ENCODE results near the gene DRD2. TPM values are rescaled to one million over a fixed set of nuclear protein-coding genes. Genes with fewer than 3 reads are reported as not detected.

Gene DRD2
- total RNA-seq, 2 experiments from 2014 or later: not detected

DNA sequence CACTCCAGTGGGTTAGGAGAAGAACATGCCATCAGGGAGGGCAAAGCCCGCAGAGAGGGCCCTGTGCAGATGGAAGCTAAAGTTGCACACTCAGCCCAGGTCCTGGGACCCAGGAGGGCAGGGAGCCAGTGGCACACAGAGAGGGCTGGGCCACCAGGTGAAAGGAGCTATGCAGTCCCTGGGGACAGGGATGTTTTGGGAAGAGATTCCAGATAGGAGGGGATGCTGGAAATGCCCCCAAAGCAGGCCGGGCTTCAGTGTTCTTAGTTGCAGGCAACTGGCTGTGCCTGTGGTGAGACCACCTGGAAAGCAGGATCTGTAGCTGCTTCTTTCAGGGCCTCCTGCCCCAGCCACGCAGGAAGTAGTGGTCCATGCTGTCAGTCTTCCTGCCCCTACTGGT lies 68.0 kb downstream of the DRD2 start:
- Mint-ChIP-seq H3K27me3 (no peaks in the 10 kb centered on the region), H3K4me1 (no peaks in the 10 kb centered on the region), H3K4me3 (no peak overlapping the region), H3K36me3 (no peaks in the 10 kb centered on the region), H3K9me3 (no peaks in the 10 kb centered on the region), H3K27ac (no peak overlapping the region)
- DNase-seq: no peak

DNA sequence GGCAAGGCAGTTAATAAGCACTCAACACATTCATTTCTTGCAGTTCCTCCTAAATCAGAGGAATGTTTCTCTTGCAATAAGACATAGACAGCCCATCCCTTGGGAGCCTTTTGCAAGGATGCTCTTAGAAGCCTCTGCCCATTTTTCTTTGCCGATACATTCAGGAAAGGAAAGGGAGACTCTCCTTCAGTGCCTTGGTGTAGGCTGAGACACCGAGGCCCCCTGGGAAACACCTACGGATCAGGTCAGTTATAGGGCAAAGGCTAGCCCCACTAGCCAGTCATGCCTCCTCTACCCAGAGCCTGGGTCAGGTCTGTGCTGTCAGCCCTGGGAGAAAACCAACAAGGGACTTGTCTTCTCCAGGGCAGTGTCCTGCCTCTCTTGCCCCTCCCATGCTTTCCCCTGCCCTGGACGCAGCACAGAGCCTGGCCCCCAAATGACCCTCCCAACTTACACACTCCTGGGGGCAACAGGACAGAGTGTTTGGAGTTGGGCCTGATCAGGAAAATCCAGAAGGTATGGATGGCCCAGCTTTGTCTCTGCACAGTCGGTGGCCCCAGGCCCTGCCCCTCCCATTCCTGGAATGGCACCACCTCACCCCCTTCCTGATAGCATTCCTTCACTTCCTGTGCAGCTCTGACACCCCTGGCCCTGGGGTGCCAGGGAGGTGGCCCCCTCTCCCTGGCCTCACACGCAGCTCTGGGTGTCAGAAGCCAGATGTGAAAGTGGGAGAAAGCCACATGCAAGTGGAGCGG lies 69.3 kb downstream of the DRD2 start:
- Mint-ChIP-seq H3K27me3 (no peaks in the 10 kb centered on the region), H3K27ac (no peak overlapping the region), H3K4me1 (no peaks in the 10 kb centered on the region), H3K9me3 (no peaks in the 10 kb centered on the region), H3K36me3 (no peaks in the 10 kb centered on the region), H3K4me3 (no peak overlapping the region)
- no peak for DNase-seq

DNA sequence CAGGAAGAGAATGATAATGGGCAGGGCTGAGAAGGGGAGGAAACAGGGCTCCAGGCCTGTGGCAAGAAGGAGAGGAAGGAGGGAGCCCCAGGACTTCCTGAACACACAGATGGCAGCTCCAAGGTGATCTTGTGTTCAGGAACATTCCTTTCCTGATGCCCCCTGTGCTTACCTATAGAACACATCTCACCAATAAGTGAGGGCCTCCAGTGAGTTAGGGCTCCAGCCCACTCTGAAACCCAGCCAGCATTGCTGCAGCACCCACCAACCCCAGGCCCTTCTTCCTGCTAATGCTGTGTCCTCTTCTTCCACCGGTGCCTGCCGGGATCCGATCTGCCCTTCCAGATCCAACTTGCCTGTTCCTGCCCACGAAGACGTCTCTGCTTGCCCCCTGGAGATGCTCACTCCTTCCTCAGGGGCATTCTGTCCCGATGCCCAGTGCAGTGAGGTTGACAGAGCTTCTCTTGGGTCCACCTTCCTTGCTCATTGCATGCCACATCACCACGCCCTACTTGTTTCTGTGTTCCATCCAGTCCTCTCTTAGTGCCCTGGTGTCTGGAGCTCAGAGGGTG lies 70.3 kb downstream of the DRD2 start:
- no peak overlapping the region for H3K27ac Mint-ChIP-seq
- no peak for DNase-seq
- no peaks in the 10 kb centered on the region for H3K9me3 Mint-ChIP-seq
- no peaks in the 10 kb centered on the region for H3K36me3 Mint-ChIP-seq
- no peaks in the 10 kb centered on the region for H3K4me1 Mint-ChIP-seq
- H3K27me3 Mint-ChIP-seq: no peaks in the 10 kb centered on the region
- no peak overlapping the region for H3K4me3 Mint-ChIP-seq

DNA sequence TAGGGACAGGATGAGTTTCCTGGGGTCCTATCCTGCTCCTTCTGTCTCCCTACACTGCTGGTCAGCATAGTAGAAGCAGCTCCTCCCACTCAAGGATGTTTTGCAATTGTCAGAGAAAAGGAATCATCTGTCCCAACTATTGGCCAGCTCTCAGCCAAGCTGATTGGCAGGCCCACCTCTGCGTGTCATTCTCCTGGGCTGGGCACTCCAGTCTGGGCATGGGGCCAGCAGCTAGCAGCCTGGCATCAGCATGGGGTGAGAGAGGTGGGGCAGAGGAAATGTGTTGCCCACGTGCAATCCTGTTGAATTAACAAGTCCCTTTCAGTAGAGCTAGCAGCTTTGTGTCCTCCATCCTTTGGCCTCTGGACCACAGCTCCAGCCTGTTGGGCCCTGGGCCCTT lies 73.5 kb downstream of the DRD2 start:
- no peaks in the 10 kb centered on the region for H3K9me3 Mint-ChIP-seq
- H3K4me3 Mint-ChIP-seq: no peak overlapping the region
- DNase-seq: no peak
- no peak overlapping the region for H3K27ac Mint-ChIP-seq
- H3K36me3 Mint-ChIP-seq: no peaks in the 10 kb centered on the region
- H3K27me3 Mint-ChIP-seq: no peaks in the 10 kb centered on the region
- H3K4me1 Mint-ChIP-seq: no peaks in the 10 kb centered on the region

DNA sequence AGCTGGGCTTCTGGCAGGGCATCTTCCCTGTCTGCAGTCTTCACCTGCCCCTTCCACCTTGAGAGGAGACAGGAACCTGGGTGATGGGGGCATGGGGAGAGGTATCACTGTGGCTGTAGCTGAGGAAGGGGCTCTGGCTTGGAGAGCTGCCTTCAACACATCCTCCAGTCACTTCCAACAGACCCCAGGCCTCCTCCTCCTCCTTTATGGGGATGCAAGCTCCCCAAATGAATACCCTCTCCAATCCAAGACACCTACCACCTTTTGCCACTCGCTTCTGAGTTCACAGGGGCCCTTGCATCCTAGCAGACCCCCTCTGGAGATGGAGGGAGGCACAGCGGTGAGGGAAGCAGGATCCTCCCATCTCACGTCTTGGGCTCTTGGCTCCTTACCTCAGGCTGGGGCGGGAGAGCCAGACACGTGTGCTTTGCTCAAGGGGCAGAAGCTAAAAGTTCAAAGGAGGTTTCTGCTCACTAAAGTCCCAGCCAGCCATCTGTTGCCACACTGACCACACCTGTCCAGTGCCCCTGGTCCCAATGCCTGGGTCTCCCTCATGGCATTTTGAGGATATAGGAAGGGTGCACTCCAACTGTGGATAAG lies 74.5 kb downstream of the DRD2 start:
- no peaks in the 10 kb centered on the region for H3K36me3 Mint-ChIP-seq
- H3K4me3 Mint-ChIP-seq: no peak overlapping the region
- H3K27me3 Mint-ChIP-seq: no peaks in the 10 kb centered on the region
- no peak for DNase-seq
- H3K9me3 Mint-ChIP-seq: no peaks in the 10 kb centered on the region
- H3K27ac Mint-ChIP-seq: no peak overlapping the region
- no peaks in the 10 kb centered on the region for H3K4me1 Mint-ChIP-seq

DNA sequence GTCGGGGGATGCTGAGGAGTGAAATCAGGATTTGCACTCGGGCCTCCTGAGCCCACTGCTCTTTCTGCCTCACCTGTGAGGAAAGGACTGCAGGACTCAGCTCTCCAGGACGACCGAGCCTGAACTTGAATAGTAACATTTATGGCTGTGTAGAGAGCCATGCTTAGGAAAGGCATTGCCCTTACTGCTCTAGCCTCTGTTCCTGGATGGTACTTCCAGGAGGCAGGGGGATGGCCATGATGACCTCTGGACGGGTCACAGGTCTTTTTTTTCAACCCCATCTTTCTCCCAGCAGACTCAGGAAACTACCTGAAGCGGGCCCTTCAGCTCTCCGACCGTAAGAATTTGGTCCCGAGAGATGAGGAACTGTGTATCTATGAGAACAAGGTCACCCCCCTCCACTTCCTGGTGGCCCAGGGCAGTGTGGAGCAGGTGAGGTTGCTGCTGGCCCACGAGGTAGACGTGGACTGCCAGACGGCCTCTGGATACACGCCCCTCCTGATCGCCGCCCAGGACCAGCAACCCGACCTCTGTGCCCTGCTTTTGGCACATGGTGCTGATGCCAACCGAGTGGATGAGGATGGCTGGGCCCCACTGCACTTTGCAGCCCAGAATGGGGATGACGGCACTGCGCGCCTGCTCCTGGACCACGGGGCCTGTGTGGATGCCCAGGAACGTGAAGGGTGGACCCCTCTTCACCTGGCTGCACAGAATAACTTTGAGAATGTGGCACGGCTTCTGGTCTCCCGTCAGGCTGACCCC lies 76.3 kb downstream of the DRD2 start:
- H3K27me3 Mint-ChIP-seq: no peaks in the 10 kb centered on the region
- no peaks in the 10 kb centered on the region for H3K36me3 Mint-ChIP-seq
- H3K27ac Mint-ChIP-seq: no peak overlapping the region
- no peaks in the 10 kb centered on the region for H3K9me3 Mint-ChIP-seq
- no peaks in the 10 kb centered on the region for H3K4me1 Mint-ChIP-seq
- DNase-seq: no peak
- H3K4me3 Mint-ChIP-seq: no peak overlapping the region

DNA sequence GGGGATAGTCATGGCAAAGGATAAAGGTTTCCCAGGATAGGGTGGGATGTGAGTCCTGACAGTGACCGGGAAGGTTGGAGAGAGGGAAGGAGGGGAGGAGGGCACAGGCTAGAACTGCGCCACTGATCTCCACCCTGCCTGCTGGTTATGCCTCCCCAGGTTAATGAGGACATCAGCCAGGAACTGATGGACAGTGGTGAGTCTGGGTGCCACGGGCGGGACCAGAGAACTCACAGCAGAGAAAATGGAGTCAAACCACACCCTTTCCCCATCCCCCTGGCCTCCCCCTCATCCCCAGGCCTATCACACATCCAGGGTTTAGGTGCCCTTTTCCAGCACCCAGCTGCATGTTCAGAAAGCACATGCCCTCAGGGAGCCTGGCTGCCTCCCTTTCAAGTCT lies 77.4 kb downstream of the DRD2 start:
- H3K4me3 Mint-ChIP-seq: no peak overlapping the region
- no peak for DNase-seq
- no peak overlapping the region for H3K27ac Mint-ChIP-seq
- H3K36me3 Mint-ChIP-seq: no peaks in the 10 kb centered on the region
- H3K27me3 Mint-ChIP-seq: no peaks in the 10 kb centered on the region
- H3K9me3 Mint-ChIP-seq: no peaks in the 10 kb centered on the region
- no peaks in the 10 kb centered on the region for H3K4me1 Mint-ChIP-seq

DNA sequence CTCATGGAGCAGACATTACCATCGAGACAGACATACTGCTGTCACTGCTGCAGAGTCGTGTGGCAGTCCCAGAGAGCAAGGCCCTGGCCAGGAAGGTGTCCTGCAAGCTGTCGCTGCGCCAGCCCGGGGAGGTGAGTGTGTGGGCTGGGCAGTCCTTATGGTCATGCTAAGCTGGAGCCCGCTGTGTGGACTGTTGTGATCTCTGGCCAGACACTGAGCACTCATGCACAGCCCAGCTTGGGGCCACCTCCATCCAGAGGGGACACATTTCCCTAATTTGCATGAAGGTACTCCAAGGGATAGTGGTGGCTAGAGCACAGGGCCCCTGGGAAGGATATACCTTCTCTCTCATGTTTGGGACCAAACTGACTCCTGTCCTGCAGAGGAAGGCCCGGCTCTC lies 78.0 kb downstream of the DRD2 start:
- Mint-ChIP-seq H3K27me3 (no peaks in the 10 kb centered on the region), H3K4me1 (no peaks in the 10 kb centered on the region), H3K9me3 (no peaks in the 10 kb centered on the region), H3K27ac (no peak overlapping the region), H3K4me3 (no peak overlapping the region), H3K36me3 (no peaks in the 10 kb centered on the region)
- no peak for DNase-seq

DNA sequence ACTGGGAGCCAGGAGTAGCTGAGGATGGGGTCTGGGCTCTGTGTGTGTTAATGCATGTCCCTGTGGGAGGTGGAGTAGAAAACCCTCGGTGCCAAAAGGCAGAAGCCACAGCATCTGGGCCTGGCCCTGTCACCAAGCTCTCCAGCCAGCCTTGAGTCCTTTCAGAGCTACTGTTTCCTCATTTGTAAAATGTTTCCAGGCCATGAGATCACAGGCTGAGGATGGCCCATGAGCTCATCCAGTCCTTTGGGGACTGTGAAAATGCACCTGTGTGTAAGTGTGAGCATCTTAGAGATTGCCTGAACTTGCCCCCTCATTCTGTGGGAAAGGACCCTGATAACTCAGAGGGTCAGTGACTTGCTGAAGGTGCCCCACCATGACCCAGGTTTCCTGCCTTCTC lies 78.5 kb downstream of the DRD2 start:
- DNase-seq: no peak
- Mint-ChIP-seq H3K9me3 (no peaks in the 10 kb centered on the region), H3K27me3 (no peaks in the 10 kb centered on the region), H3K36me3 (no peaks in the 10 kb centered on the region), H3K27ac (no peak overlapping the region), H3K4me3 (no peak overlapping the region), H3K4me1 (no peaks in the 10 kb centered on the region)

DNA sequence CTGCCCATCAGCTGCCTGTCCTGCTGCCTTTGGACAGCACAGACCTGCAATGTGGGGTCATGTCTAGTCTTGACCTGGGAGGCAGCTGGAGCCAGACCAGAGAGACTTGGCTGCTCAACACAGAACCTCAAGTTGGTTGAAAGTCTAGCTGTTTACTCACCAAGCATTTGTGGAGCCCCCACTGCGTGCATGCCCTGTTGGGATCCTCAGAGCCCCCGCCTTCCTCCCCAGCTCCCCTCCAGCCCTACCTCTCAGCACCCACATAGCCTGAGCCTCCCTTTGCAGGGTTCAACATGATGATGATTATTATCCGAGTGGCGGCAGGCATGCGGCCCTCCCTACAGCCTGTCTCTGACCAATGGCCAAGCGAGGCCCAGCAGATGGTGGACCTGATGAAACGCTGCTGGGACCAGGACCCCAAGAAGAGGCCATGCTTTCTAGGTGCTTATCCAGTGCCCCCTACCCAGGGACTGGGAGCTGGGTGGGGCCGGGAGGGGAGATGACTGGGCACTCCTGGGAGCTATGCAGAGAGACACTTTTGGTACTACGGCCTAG lies 79.3 kb downstream of the DRD2 start:
- no peaks in the 10 kb centered on the region for H3K36me3 Mint-ChIP-seq
- H3K4me1 Mint-ChIP-seq: no peaks in the 10 kb centered on the region
- no peaks in the 10 kb centered on the region for H3K27me3 Mint-ChIP-seq
- no peak overlapping the region for H3K4me3 Mint-ChIP-seq
- no peak overlapping the region for H3K27ac Mint-ChIP-seq
- DNase-seq: no peak
- no peaks in the 10 kb centered on the region for H3K9me3 Mint-ChIP-seq

DNA sequence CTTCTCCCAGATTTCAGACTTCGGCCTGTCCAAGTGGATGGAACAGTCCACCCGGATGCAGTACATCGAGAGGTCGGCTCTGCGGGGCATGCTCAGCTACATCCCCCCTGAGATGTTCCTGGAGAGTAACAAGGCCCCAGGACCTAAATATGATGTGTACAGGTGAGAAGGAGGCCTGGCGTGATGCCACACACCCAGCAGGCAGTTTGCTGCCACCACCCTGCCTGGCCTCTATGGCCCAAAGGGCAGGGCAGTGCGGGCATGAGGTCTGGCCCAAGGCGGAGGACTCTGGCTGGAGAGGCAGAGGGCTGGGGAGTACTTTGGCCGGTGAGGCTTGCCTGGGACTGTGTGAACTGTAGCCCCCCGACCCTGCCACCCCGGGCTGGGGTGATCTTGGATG lies 80.3 kb downstream of the DRD2 start:
- Mint-ChIP-seq H3K9me3 (no peaks in the 10 kb centered on the region), H3K36me3 (no peaks in the 10 kb centered on the region), H3K4me1 (no peaks in the 10 kb centered on the region), H3K4me3 (no peak overlapping the region), H3K27me3 (no peaks in the 10 kb centered on the region), H3K27ac (no peak overlapping the region)
- DNase-seq: no peak

DNA sequence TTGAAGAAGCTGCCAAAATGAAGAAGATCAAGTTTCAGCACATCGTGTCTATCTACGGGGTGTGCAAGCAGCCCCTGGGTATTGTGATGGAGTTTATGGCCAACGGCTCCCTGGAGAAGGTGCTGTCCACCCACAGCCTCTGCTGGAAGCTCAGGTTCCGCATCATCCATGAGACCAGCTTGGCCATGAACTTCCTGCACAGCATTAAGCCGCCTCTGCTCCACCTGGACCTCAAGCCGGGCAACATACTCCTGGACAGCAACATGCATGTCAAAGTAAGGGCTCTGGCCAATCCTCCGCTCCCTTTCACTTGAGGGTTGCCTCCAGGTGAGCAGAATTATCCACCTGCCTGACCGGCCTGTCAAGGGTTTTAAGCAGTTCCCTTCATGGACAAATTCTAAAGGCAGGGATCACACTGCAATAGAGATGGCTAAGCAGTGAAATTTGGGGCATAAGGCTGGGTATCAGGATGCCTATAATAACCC lies 81.7 kb downstream of the DRD2 start:
- Mint-ChIP-seq H3K4me3 (no peak overlapping the region), H3K36me3 (no peaks in the 10 kb centered on the region), H3K27me3 (no peaks in the 10 kb centered on the region), H3K9me3 (no peaks in the 10 kb centered on the region), H3K4me1 (no peaks in the 10 kb centered on the region), H3K27ac (no peak overlapping the region)
- no peak for DNase-seq

DNA sequence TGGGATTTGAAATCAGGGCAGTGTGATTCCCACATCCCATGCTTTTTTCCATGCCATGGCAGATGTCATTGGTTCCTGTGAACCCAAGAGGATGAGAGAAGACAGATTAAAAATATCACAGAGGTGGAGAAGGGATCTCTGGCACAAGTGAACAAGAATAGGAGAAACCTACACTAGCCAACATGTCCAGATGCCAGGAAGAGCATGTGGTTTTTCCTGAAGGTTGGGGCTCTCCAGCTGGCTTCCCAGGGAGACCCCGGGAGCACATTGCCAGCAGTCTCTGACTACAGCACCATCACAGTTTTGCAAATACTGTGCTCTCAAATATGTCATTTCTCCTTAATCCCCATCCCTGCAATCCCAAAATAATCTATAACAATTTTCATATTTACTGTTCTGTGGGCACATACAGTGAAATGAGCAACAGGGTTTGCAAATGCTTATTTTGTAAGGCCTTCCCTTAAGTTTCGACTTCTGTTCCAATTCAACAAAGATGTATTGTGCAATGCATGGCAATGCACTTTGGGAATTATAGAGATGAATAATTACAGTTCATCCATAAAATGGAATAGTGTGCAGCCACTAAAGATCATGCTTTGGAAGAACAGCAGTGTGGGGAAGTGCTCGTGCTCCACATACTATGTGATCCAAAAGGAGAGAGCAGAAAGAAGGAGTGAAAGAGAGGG lies 82.8 kb downstream of the DRD2 start:
- no peak overlapping the region for H3K4me3 Mint-ChIP-seq
- H3K27ac Mint-ChIP-seq: no peak overlapping the region
- H3K27me3 Mint-ChIP-seq: no peaks in the 10 kb centered on the region
- no peaks in the 10 kb centered on the region for H3K9me3 Mint-ChIP-seq
- H3K4me1 Mint-ChIP-seq: no peaks in the 10 kb centered on the region
- H3K36me3 Mint-ChIP-seq: no peaks in the 10 kb centered on the region
- no peak for DNase-seq

DNA sequence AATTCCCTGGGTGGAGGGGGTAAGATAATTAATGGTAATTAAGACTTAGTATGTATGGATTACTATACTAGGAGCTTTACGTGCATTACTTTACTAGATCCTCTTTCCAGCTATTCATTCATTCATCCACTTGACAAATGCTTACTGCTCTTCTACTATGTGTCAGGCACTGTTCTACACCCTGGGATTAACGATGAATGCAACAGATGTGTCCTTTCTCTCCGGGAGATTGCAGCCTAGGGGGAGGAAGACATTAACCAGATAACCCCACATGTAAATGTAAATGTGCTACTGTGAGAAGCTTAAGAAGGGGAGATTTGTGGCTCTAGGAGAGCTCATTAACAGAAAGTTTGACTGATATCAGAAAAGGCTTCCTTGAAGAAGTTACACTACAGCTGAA lies 85.9 kb downstream of the DRD2 start:
- H3K4me1 Mint-ChIP-seq: no peaks in the 10 kb centered on the region

More for the DNA sequence above, 85.9 kb downstream of the DRD2 start:
- Mint-ChIP-seq H3K9me3 (no peaks in the 10 kb centered on the region), H3K27me3 (no peaks in the 10 kb centered on the region), H3K27ac (no peak overlapping the region), H3K4me3 (no peak overlapping the region), H3K36me3 (peaks cover 2% of the 10 kb centered on the region)
- no peak for DNase-seq

Data from activated naive CD8-positive, alpha-beta T cell treated with anti-CD3 and anti-CD28 coated beads for 36 hours (primary cell).